GM21619 (cell line): ENCODE measurements around the gene ITM2B.

Experiments
- ATAC-seq: cut with Tn5 transposase; IDR thresholded peaks from one replicate; pipeline ENCODE4 v1.9.1; 2021; ENCODE audit not compliant: unreplicated experiment

ITM2B gene

GRCh38 chr13:48303359-48304142, 70.5 kb downstream of the ITM2B start, which contains the start of gene RB1:
TSS of gene RB1 (plus strand) at chr13:48303751. CDS start at chr13:48303913, 162 bp downstream.
- peak; percentile 71 for ATAC-seq

GRCh38 chr13:48304143-48304876, 71.3 kb downstream of the ITM2B start:
- peak; percentile 67 for ATAC-seq

- no peak for ATAC-seq
Observed at GRCh38 chr13:48311223-48311622, 78.2 kb downstream of the ITM2B start.

- ATAC-seq = no peak
Observed at GRCh38 chr13:48315969-48316650, 83.1 kb downstream of the ITM2B start.

GRCh38 chr13:48316826-48317510, 84.0 kb downstream of the ITM2B start:
- no peak for ATAC-seq

- ATAC-seq = no peak
Observed at GRCh38 chr13:48317511-48318376, 84.7 kb downstream of the ITM2B start.

GRCh38 chr13:48318377-48318811, 85.4 kb downstream of the ITM2B start:
- no peak for ATAC-seq

- no peak for ATAC-seq
Observed at GRCh38 chr13:48318821-48319511, 86.0 kb downstream of the ITM2B start.
